ENCODE results near the gene GDAP1L1.
A peak's percentile ranks its signal among the peaks of the same experiment; 100 is the strongest.
"Not testable (repeated sequence)": the region's sequence is repeated elsewhere in the genome, so short reads cannot be mapped to it uniquely, and the experiment has no call there.

Gene GDAP1L1

GRCh38 chr20:44221368-44221954 is 25.6 kb upstream of the GDAP1L1 start:
- DNase-seq, result no peak

- DNase-seq, result no peak
Observed at GRCh38 chr20:44222027-44222426, 25.1 kb upstream of the GDAP1L1 start.

GRCh38 chr20:44222633-44223368 is 24.3 kb upstream of the GDAP1L1 start:
- no peak for DNase-seq

- DNase-seq, result no peak
Observed at GRCh38 chr20:44223721-44224120, 23.4 kb upstream of the GDAP1L1 start.

GRCh38 chr20:44224637-44225036 is 22.5 kb upstream of the GDAP1L1 start:
- no peak for DNase-seq

GRCh38 chr20:44228465-44229258 is 18.4 kb upstream of the GDAP1L1 start:
- DNase-seq, result no peak

GRCh38 chr20:44231193-44231592 is 15.9 kb upstream of the GDAP1L1 start:
- no peak for DNase-seq

GRCh38 chr20:44231713-44232468 is 15.2 kb upstream of the GDAP1L1 start:
- no peak for DNase-seq

- not testable (repeated sequence) for DNase-seq
Observed at GRCh38 chr20:44232469-44232856, 14.6 kb upstream of the GDAP1L1 start.

GRCh38 chr20:44233436-44234016 is 13.6 kb upstream of the GDAP1L1 start:
- DNase-seq, result no peak

- DNase-seq, result no peak
Observed at GRCh38 chr20:44234566-44235317, 12.4 kb upstream of the GDAP1L1 start.

GRCh38 chr20:44235702-44236101 is 11.4 kb upstream of the GDAP1L1 start:
- no peak for DNase-seq

- not testable (repeated sequence) for DNase-seq
Observed at GRCh38 chr20:44236840-44237239, 10.3 kb upstream of the GDAP1L1 start.

GRCh38 chr20:44241796-44242195 is 5.3 kb upstream of the GDAP1L1 start:
- DNase-seq, result no peak

GRCh38 chr20:44245977-44246376 is 1.1 kb upstream of the GDAP1L1 start:
- DNase-seq, result no peak

GRCh38 chr20:44247586-44248409 is 690 bp downstream of the GDAP1L1 start:
- peak; percentile 37 for DNase-seq

- no peak for DNase-seq
Observed at GRCh38 chr20:44248410-44248759, 1.3 kb downstream of the GDAP1L1 start.

- no peak for DNase-seq
Observed at GRCh38 chr20:44251284-44251683, 4.2 kb downstream of the GDAP1L1 start.

GRCh38 chr20:44253528-44253927 is 6.4 kb downstream of the GDAP1L1 start:
- DNase-seq, result no peak

- DNase-seq, result no peak
Observed at GRCh38 chr20:44254073-44254472, 7.0 kb downstream of the GDAP1L1 start.

GRCh38 chr20:44255942-44256341 is 8.8 kb downstream of the GDAP1L1 start:
- DNase-seq, result no peak

Measured in CD4-positive, alpha-beta T cell treated with Interleukin-17A for 4 hours (primary cell).